C4-2B (cell line): ENCODE measurements around the gene LDLRAP1.

Experiments used
- ZFX ChIP-seq: fragments of 450-650 bp; IDR thresholded peaks from 2 replicates; pipeline ENCODE4 v1.6.1; 2017
- TF ChIP-seq, protein P1 (sequence below): fragments of 450-650 bp; conservative IDR thresholded peaks from 2 replicates; pipeline ENCODE4 v1.5.1; 2017; ENCODE audit warnings: mild to moderate bottlenecking

DNA sequence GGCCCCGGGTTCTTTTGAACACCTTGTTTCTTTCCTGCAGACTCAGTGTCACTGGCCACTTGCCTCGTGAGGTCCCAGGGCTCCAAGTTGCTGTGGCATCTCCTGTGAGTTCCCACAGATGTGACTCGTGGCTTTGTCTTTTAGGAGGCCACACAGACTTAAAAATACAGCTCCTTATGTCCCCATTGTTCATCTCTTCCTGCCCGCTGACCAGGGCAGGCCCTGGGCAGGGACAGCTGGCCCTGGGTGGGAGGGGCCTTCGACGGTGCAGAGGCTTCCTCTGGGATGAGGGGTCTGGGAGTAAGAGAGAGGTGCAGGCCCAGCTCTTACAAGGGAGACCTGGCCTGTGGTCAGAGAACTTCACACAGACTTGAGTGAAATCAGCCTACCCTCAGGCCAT is 15.6 kb downstream of the LDLRAP1 start:
- TF ChIP-seq, protein P1, sequence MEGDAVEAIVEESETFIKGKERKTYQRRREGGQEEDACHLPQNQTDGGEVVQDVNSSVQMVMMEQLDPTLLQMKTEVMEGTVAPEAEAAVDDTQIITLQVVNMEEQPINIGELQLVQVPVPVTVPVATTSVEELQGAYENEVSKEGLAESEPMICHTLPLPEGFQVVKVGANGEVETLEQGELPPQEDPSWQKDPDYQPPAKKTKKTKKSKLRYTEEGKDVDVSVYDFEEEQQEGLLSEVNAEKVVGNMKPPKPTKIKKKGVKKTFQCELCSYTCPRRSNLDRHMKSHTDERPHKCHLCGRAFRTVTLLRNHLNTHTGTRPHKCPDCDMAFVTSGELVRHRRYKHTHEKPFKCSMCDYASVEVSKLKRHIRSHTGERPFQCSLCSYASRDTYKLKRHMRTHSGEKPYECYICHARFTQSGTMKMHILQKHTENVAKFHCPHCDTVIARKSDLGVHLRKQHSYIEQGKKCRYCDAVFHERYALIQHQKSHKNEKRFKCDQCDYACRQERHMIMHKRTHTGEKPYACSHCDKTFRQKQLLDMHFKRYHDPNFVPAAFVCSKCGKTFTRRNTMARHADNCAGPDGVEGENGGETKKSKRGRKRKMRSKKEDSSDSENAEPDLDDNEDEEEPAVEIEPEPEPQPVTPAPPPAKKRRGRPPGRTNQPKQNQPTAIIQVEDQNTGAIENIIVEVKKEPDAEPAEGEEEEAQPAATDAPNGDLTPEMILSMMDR, result no peak
- no peak for TF ChIP-seq ZFX
